Measurements from ENCODE around the gene AGBL4.
"Not testable (repeated sequence)": the region's sequence is repeated elsewhere in the genome, so short reads cannot be mapped to it uniquely, and the experiment has no call there.

AGBL4 gene

GRCh38 chr1:49306507-49307070 lies 717.2 kb downstream of the AGBL4 start:
- Histone ChIP-seq H3K9me3 (no peaks in the 10 kb centered on the region), H3K4me1 (ENCODE audit: control insufficient read depth in 1 of 2, insufficient read depth in 1 of 2, low read depth in 1 of 2, low read length in 1 of 2) (no peaks in the 10 kb centered on the region), H3K4me3 (ENCODE audit: low read depth in 1 of 2, low read length in 1 of 2) (no peak overlapping the region), H3K36me3 (no peaks in the 10 kb centered on the region), H3K27ac (no peak overlapping the region), H3K27me3 (no peaks in the 10 kb centered on the region)
- TF ChIP-seq, protein P1, sequence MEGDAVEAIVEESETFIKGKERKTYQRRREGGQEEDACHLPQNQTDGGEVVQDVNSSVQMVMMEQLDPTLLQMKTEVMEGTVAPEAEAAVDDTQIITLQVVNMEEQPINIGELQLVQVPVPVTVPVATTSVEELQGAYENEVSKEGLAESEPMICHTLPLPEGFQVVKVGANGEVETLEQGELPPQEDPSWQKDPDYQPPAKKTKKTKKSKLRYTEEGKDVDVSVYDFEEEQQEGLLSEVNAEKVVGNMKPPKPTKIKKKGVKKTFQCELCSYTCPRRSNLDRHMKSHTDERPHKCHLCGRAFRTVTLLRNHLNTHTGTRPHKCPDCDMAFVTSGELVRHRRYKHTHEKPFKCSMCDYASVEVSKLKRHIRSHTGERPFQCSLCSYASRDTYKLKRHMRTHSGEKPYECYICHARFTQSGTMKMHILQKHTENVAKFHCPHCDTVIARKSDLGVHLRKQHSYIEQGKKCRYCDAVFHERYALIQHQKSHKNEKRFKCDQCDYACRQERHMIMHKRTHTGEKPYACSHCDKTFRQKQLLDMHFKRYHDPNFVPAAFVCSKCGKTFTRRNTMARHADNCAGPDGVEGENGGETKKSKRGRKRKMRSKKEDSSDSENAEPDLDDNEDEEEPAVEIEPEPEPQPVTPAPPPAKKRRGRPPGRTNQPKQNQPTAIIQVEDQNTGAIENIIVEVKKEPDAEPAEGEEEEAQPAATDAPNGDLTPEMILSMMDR (IDR thresholded peaks at IDR 0.05): no peak

GRCh38 chr1:49302400-49302799 lies 721.4 kb downstream of the AGBL4 start:
- H3K4me3 ChIP-seq (ENCODE audit: low read depth in 1 of 2, low read length in 1 of 2); H3K9me3 ChIP-seq; H3K4me1 ChIP-seq (ENCODE audit: control insufficient read depth in 1 of 2, insufficient read depth in 1 of 2, low read depth in 1 of 2, low read length in 1 of 2); H3K27ac ChIP-seq; H3K36me3 ChIP-seq; H3K27me3 ChIP-seq: not testable (repeated sequence)

DNA sequence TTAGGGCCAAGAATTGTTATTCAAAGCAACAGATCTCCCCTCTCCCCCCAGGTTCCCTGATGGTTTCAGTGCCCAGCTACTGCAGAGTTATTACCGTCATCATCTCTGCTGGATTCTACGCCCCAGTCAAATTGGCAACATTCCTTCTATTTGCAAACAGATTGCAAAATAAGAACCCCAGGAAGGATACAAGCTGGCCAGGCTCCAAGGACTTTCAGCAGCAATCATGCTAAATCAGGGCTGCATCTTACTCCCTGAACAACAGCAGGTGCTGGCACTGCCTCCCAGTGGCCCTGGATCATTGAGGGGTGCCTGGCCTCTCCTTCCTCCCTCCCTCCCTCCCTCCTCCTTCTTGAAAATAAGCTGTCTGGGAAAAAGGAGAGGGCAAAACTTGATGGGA lies 725.5 kb downstream of the AGBL4 start:
- TF ChIP-seq, protein P1 (IDR thresholded peaks at IDR 0.05): no peak

DNA sequence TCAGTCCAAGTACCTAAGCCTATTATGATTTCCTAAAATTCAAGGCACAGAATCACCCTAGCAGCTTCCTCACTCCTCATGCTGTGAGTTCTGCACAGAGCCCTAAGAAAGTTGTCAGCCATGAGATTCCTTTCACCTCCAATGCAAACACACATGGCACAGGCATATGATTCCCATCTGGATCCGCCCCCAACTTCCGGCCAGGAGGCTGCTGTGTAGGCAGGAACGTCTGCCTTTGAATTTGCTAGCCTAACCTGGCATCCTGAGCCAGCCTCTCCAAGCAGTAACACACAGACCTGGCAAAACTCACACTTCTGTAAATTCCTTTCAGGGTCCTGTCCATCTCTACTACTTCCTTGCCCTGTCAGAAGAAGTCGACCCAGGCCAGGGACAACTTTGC lies 726.0 kb downstream of the AGBL4 start:
- H3K27me3 ChIP-seq: no peaks in the 10 kb centered on the region
- TF ChIP-seq, protein P1 (IDR thresholded peaks at IDR 0.05): no peak
- no peak overlapping the region for H3K4me3 ChIP-seq (ENCODE audit: low read depth in 1 of 2, low read length in 1 of 2)
- no peaks in the 10 kb centered on the region for H3K4me1 ChIP-seq (ENCODE audit: control insufficient read depth in 1 of 2, insufficient read depth in 1 of 2, low read depth in 1 of 2, low read length in 1 of 2)
- no peaks in the 10 kb centered on the region for H3K9me3 ChIP-seq
- H3K27ac ChIP-seq: no peak overlapping the region
- H3K36me3 ChIP-seq: no peaks in the 10 kb centered on the region

More for the DNA sequence above, 725.5 kb downstream of the AGBL4 start:
- Histone ChIP-seq H3K27me3 (no peaks in the 10 kb centered on the region), H3K27ac (no peak overlapping the region), H3K4me1 (ENCODE audit: control insufficient read depth in 1 of 2, insufficient read depth in 1 of 2, low read depth in 1 of 2, low read length in 1 of 2) (no peaks in the 10 kb centered on the region), H3K36me3 (no peaks in the 10 kb centered on the region), H3K4me3 (ENCODE audit: low read depth in 1 of 2, low read length in 1 of 2) (no peak overlapping the region), H3K9me3 (no peaks in the 10 kb centered on the region)

DNA sequence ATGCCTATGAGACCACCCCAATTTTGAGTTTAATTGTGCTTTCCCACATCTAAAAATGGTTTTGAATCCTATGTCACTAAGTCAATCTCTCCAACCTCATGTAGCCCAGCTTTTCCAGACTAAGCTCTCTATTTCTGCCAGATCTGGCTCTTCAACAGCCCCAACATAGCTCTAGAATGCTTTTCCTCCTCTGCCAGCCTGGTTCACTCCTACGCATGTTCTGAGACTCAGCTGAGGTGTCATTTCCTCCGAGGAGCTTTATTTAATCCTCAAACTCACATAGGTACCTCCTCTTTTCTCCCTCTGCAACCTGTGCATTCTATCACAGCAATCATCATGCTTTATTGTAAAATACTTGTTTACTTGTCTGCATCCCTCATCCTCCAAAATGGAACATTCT lies 729.2 kb downstream of the AGBL4 start:
- no peaks in the 10 kb centered on the region for H3K9me3 ChIP-seq
- H3K4me1 ChIP-seq (ENCODE audit: control insufficient read depth in 1 of 2, insufficient read depth in 1 of 2, low read depth in 1 of 2, low read length in 1 of 2): no peaks in the 10 kb centered on the region
- H3K36me3 ChIP-seq: no peaks in the 10 kb centered on the region
- no peak overlapping the region for H3K4me3 ChIP-seq (ENCODE audit: low read depth in 1 of 2, low read length in 1 of 2)
- no peaks in the 10 kb centered on the region for H3K27me3 ChIP-seq
- no peak overlapping the region for H3K27ac ChIP-seq
- TF ChIP-seq, protein P1 (IDR thresholded peaks at IDR 0.05): no peak

DNA sequence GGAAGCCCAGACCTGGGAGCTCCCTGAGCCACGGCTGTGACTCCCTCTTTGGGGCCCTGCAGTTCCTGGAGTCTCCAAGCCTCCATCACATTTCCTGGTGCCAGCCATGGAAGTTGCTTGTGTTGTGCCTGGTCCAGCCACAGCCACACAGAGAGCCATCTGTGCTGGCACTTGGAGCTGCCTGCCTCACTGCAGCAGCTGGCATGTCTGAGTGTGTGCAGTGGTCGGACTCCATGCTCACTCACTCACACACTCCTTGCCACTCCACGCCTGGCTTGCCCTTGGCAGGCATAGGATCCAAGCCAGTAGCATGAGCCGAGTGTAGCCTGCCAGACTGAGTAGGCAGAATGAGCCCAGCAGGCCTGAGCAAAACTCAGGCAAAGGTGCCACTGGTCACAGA lies 730.7 kb downstream of the AGBL4 start:
- no peaks in the 10 kb centered on the region for H3K4me1 ChIP-seq (ENCODE audit: control insufficient read depth in 1 of 2, insufficient read depth in 1 of 2, low read depth in 1 of 2, low read length in 1 of 2)
- H3K27ac ChIP-seq: no peak overlapping the region
- no peaks in the 10 kb centered on the region for H3K36me3 ChIP-seq
- H3K4me3 ChIP-seq (ENCODE audit: low read depth in 1 of 2, low read length in 1 of 2): no peak overlapping the region
- no peaks in the 10 kb centered on the region for H3K9me3 ChIP-seq
- TF ChIP-seq, protein P1 (IDR thresholded peaks at IDR 0.05): no peak
- H3K27me3 ChIP-seq: no peaks in the 10 kb centered on the region

DNA sequence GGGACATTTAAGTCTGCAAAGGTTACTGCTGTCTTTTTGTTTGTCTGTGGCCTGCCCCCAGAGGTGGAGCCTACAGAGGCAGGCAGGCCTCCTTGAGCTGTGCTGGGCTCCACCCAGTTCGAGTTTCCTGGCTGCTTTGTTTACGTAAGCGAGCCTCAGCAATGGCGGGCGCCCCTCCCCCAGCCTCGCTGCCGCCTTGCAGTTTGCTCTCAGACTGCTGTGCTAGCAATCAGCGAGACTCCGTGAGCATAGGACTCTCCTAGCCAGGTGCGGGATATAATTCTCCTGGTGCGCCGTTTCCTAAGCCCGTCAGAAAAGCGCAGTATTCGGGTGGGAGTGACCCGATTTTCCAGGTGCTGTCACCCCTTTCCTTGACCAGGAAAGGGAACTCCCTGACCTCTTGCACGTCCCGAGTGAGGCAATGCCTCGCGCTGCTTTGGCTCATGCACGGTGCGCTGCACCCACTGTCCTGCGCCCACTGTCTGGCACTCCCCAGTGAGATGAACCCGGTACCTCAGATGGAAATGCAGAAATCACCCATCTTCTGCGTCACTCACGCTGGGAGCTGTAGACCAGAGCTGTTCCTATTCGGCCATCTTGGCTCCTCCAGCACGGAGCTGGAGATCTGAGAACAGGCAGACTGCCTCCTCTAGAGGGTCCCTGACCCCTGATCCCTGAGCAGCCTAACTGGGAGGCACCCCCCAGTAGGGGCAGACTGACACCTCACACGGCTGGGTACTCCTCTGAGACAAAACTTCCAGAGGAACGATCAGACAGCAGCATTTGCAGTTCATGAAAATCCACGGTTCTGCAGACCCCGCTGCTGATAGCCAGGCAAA lies 766.3 kb downstream of the AGBL4 start:
- H3K27me3 ChIP-seq; H3K27ac ChIP-seq; H3K4me1 ChIP-seq (ENCODE audit: control insufficient read depth in 1 of 2, insufficient read depth in 1 of 2, low read depth in 1 of 2, low read length in 1 of 2); H3K4me3 ChIP-seq (ENCODE audit: low read depth in 1 of 2, low read length in 1 of 2); H3K36me3 ChIP-seq; H3K9me3 ChIP-seq: not testable (repeated sequence)

All from neutrophil (primary cell).